ENCODE measurements around the gene SNRNP200. TPM values are rescaled to one million over a fixed set of nuclear protein-coding genes. Genes with fewer than 3 reads are reported as not detected.
A peak's percentile ranks its signal among the peaks of the same experiment; 100 is the strongest.
"Not testable (repeated sequence)": the region's sequence is repeated elsewhere in the genome, so short reads cannot be mapped to it uniquely, and the experiment has no call there.

SNRNP200 gene
- total and polyA plus RNA-seq, 3 experiments from 2014 or later = 108 to 206 (median 203) TPM

DNA sequence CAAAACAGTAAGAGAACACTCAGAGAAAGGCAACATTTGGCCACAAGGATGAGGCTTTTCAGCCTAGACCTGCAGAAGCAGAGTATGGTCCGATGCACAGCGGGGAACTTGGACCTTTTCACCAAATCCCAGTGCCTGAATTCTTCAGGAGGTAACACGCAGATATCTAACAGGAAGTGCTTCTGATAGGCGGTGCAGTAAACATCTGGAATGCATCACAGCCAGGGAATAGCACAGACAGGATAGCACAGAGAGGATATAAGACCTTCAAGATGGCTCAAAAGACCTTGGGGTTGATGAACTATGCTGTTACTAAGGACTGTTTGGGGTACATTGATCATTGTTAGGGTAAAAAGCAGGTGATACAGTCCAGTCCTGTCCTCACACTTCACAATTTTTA is 41.3 kb downstream of the SNRNP200 start:
- peak overlapping the region; percentile 82 for H3K4me3 ChIP-seq (ENCODE audit: low read length)
- H3K4me3 Mint-ChIP-seq = peak overlapping the region; percentile 86 to 97 (median 89)
- peaks cover 17% of the 10 kb centered on the region for H3K36me3 ChIP-seq (ENCODE audit: insufficient read depth, low read length)
- no peaks in the 10 kb centered on the region for H3K9me3 ChIP-seq (ENCODE audit: low read length)
- H3K4me1 ChIP-seq (ENCODE audit: insufficient read depth, low read length) = peaks cover 55% of the 10 kb centered on the region
- no peak overlapping the region for H3K27ac ChIP-seq (ENCODE audit: low read depth, low read length)
- no peaks in the 10 kb centered on the region for H3K27me3 ChIP-seq (ENCODE audit: insufficient read depth, low read length, poor library complexity, severe bottlenecking)
- H3K27me3 Mint-ChIP-seq = no peaks in the 10 kb centered on the region
- peaks cover 5 to 76% (median 8%) of the 10 kb centered on the region in 3 donors for H3K36me3 Mint-ChIP-seq
- no peak for DNase-seq
- ChIA-PET POLR2A (interaction anchor here (0.5 to 0.9 kb wide), 4 partner anchors 56 to 148 kb away, joined by 3 to 5 read pairs (median 4); partner anchors contain the start of gene ADRA2B), CTCF (interaction anchor here (0.9 to 1.2 kb wide), 6 partner anchors 10 to 242 kb away, joined by 3 to 4 read pairs (median 3); partner anchors contain the start of gene ASTL)
- H3K9me3 Mint-ChIP-seq = no peaks in the 10 kb centered on the region
- H3K4me1 Mint-ChIP-seq = peaks cover 56 to 75% (median 73%) of the 10 kb centered on the region in 3 donors
- H3K27ac Mint-ChIP-seq = peak overlapping the region in 7 of 8 donors; percentile 26 to 90 (median 82)

DNA sequence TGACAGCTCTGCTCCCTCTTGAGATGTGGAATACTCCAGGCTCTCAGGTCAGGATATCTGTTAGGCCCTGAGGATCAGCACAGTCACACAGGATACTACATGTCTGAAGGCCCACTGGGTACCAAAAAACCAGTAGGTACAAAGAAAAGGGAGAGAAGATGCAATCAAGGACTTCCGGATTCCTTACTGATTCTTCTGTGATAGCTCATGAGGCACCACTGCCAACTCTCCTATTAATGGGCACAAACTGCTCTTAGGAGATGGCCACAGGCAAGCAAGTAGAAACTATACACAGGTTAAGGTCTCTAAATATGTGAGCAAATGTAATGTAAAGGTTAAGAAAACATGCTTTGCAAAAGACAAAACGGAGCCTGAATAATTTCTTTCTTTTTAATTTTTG is 43.0 kb downstream of the SNRNP200 start:
- no peaks in the 10 kb centered on the region for H3K9me3 ChIP-seq (ENCODE audit: low read length)
- H3K4me3 Mint-ChIP-seq = peak overlapping the region in 3 of 7 donors; percentile 24 to 78 (median 65)
- H3K36me3 Mint-ChIP-seq = peaks cover 0 to 75% (median 3%) of the 10 kb centered on the region in 3 donors
- H3K9me3 Mint-ChIP-seq = no peaks in the 10 kb centered on the region
- H3K27ac Mint-ChIP-seq = peak overlapping the region in 5 of 8 donors; percentile 22 to 69 (median 42)
- peaks cover 4% of the 10 kb centered on the region for H3K36me3 ChIP-seq (ENCODE audit: insufficient read depth, low read length)
- H3K4me1 Mint-ChIP-seq = peaks cover 59 to 84% (median 77%) of the 10 kb centered on the region in 3 donors
- no peak overlapping the region for H3K4me3 ChIP-seq (ENCODE audit: low read length)
- ChIA-PET POLR2A (no interaction called here), CTCF (interaction anchor here (1.3 kb wide), 1 partner anchor 240 kb away, joined by 4 read pairs; no protein-coding TSS in a partner anchor)
- H3K27ac ChIP-seq (ENCODE audit: low read depth, low read length) = no peak overlapping the region
- peaks cover 60% of the 10 kb centered on the region for H3K4me1 ChIP-seq (ENCODE audit: insufficient read depth, low read length)
- H3K27me3 ChIP-seq (ENCODE audit: insufficient read depth, low read length, poor library complexity, severe bottlenecking) = no peaks in the 10 kb centered on the region
- no peaks in the 10 kb centered on the region for H3K27me3 Mint-ChIP-seq
- no peak for DNase-seq

DNA sequence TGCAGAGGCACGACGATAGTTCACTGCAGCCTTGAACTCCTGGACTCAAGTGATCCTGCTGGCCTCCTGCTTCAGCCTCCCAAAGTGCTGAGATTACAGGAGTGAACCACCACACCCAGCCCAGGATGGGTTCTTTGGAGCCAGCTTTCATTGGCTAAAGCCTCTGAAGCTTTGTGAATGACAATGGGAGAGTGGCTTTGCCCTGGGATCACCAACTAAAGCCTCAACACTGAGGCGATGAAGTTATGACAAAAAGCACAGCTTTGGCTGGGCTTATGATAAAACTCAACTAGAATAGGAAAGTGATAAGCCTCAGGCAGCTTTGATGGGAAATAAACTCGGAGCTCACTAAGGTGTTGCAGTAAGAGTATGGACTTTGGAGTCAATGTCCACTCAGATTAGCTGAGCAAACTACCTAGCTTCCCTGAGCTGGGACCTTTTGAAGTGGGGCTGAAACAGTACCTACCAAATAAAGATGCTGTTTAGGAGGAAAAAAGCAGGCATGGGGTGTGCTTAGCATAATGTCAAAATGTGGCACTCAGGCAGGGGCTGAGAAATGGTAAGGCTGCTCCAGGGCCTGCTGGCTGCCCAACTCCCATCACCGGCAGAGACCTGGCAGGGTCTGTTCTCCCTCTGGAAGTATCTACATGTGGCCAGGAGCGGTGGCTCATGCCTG is 43.9 kb downstream of the SNRNP200 start:
- POLR2A ChIA-PET = interaction anchor here (0.6 kb wide), 1 partner anchor 22 kb away, joined by 4 read pairs; no protein-coding TSS in a partner anchor
- H3K27ac ChIP-seq (ENCODE audit: low read depth, low read length) = no peak overlapping the region

DNA sequence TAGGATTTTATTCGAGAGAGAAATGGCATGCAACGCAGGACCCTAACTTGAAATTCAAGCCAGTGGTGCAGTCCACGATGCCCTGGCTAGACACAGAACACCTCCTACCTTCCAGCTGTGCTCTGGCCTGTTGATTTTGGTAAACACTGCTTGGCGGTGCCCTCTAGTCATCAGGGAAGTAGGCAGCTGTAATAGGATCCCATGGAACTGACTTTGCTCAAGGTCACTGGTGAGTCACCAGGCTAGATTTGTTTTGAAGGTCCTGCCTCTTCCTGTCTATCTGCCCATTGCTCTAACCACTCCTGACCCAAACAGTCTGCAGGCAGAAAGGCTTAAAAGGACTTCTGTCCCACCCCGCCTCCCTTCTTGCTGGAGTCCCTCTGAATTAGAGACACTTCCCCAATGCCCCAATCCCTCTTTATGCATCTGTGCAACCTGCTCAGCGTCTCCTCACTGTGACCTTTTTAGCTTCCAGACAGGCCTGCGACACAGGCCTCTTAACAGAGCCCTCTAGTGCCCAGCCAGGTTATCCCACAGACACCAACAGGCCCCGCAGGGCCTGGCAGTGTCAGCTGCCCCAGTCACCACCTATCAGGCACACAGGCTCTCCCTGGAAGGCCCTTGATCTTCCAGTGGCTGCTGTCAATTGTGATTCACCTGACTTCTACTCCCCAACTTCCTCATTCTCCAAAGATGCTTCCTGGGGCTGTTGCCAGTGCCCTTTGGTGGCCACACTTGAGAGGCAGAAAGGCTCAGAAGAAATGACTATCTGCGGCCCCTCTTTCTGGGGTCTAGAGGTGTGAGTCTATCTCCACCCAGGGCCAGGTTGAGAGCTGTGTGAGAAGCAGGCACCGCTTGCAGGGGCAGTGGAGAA is 44.7 kb downstream of the SNRNP200 start:
- POLR2A ChIA-PET = no interaction called here
- Mint-ChIP-seq H3K9me3 (no peaks in the 10 kb centered on the region), H3K27ac (peak overlapping the region in 7 of 8 donors; percentile 48 to 85 (median 64)), H3K27me3 (no peaks in the 10 kb centered on the region), H3K36me3 (peaks cover 0 to 75% (median 3%) of the 10 kb centered on the region in 3 donors), H3K4me1 (peaks cover 55 to 84% (median 74%) of the 10 kb centered on the region in 3 donors), H3K4me3 (peak overlapping the region in 4 of 7 donors; percentile 2 to 24 (median 6))
- no peaks in the 10 kb centered on the region for H3K9me3 ChIP-seq (ENCODE audit: low read length)
- H3K27ac ChIP-seq (ENCODE audit: low read depth, low read length) = no peak overlapping the region
- H3K4me1 ChIP-seq (ENCODE audit: insufficient read depth, low read length) = peaks cover 53% of the 10 kb centered on the region
- H3K36me3 ChIP-seq (ENCODE audit: insufficient read depth, low read length) = peaks cover 7% of the 10 kb centered on the region
- H3K27me3 ChIP-seq (ENCODE audit: insufficient read depth, low read length, poor library complexity, severe bottlenecking) = no peaks in the 10 kb centered on the region
- no peak overlapping the region for H3K4me3 ChIP-seq (ENCODE audit: low read length)
- DNase-seq = peak in 1 of 5 donors; percentile 29
- CTCF ChIA-PET = interaction anchor here (1.2 to 2.1 kb wide), 2 partner anchors 67 to 122 kb away, joined by 3 to 8 read pairs; partner anchors contain the start of gene ASTL

More for the DNA sequence above, 43.9 kb downstream of the SNRNP200 start:
- Histone ChIP-seq H3K4me1 (ENCODE audit: insufficient read depth, low read length) (peaks cover 54% of the 10 kb centered on the region), H3K36me3 (ENCODE audit: insufficient read depth, low read length) (peaks cover 4% of the 10 kb centered on the region), H3K9me3 (ENCODE audit: low read length) (no peaks in the 10 kb centered on the region), H3K27me3 (ENCODE audit: insufficient read depth, low read length, poor library complexity, severe bottlenecking) (no peaks in the 10 kb centered on the region), H3K4me3 (ENCODE audit: low read length) (no peak overlapping the region)
- Mint-ChIP-seq H3K36me3 (peaks cover 0 to 75% (median 3%) of the 10 kb centered on the region in 3 donors), H3K4me3 (peak overlapping the region in 1 of 7 donors; percentile 18), H3K9me3 (no peaks in the 10 kb centered on the region), H3K27me3 (no peaks in the 10 kb centered on the region), H3K27ac (peak overlapping the region in 3 of 8 donors; percentile 57 to 85 (median 73)), H3K4me1 (peaks cover 57 to 84% (median 75%) of the 10 kb centered on the region in 3 donors)
- CTCF ChIA-PET = interaction anchor here (1.2 to 2.1 kb wide), 2 partner anchors 68 to 123 kb away, joined by 3 to 8 read pairs; partner anchors contain the start of gene ASTL
- DNase-seq = no peak

DNA sequence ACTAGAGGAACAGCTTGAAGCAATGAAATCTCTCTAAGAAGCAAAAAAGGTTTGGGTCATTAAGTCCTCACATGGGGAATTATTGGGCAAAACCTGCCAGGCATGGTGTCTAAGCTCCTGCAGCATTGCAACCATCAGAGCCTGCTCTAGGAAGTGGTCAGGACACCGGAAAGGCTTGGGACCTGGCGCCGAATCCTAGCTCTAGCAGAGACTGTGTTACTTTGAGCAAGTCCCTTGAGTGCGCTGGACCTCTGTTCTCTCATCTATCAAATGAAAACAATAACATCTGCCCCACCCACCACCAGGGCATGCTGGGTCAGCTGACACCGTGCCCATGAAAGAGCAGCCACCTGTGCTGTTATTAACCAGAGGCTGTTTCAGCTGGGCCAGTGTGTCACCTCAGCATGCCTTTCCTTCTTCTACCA is 45.8 kb downstream of the SNRNP200 start:
- Histone ChIP-seq H3K9me3 (ENCODE audit: low read length) (no peaks in the 10 kb centered on the region), H3K4me1 (ENCODE audit: insufficient read depth, low read length) (peaks cover 53% of the 10 kb centered on the region), H3K27ac (ENCODE audit: low read depth, low read length) (no peak overlapping the region), H3K27me3 (ENCODE audit: insufficient read depth, low read length, poor library complexity, severe bottlenecking) (no peaks in the 10 kb centered on the region), H3K36me3 (ENCODE audit: insufficient read depth, low read length) (peaks cover 18% of the 10 kb centered on the region), H3K4me3 (ENCODE audit: low read length) (no peak overlapping the region)
- Mint-ChIP-seq H3K4me3 (peak overlapping the region in 1 of 7 donors; percentile 10), H3K9me3 (no peaks in the 10 kb centered on the region), H3K36me3 (peaks cover 0 to 82% (median 5%) of the 10 kb centered on the region in 3 donors), H3K4me1 (peaks cover 53 to 81% (median 75%) of the 10 kb centered on the region in 3 donors), H3K27ac (peak overlapping the region in 7 of 8 donors; percentile 51 to 70 (median 58)), H3K27me3 (no peaks in the 10 kb centered on the region)
- ChIA-PET POLR2A (interaction anchor here (0.5 kb wide), 1 partner anchor 14 kb away, joined by 4 read pairs; no protein-coding TSS in a partner anchor), CTCF (interaction anchor here (1.5 to 2.1 kb wide), 2 partner anchors 11 to 121 kb away, joined by 3 to 8 read pairs; partner anchors contain the start of gene ASTL)
- no peak for DNase-seq

DNA sequence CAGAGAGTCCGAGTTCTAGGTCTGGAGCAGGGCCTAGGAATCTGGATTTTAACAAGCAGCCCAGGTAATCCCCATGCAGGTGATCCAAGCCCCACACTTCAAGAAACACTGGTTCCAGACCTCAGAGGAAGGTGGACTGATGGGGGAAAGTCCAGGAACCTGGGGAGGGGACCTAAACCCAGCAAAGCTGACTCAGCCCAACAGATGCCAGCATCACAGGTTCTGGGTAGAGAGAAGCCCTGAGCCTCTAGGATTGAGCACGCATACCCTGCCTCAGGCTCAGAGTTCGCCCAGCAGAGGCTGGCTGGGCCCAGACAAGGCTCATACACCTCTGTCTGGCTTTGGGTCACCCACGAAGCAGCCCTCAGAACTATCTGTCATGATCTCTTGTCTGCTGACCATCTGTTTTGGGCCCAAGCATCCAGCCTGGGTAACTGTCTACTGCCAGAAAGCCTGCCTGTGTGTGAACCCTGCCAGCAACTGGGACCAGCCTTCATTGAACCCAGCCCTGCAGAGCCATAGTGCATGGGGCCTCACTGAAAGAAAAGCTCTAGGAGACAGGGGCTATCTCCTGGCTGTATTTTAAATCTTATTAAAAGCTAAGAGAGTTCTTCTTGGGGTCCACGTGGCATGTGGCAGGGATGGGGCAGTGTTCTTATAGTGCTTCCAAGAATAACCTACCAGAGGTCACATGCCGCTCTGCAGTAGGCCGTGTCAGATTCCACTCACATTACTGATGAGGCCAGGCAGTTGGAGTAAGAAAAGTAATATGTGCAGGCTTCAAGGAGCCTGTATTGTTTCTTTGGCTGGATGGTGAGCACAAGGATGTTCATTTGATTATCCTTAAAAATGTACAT is 47.0 kb downstream of the SNRNP200 start:
- Histone ChIP-seq H3K27me3 (ENCODE audit: insufficient read depth, low read length, poor library complexity, severe bottlenecking) (no peaks in the 10 kb centered on the region), H3K36me3 (ENCODE audit: insufficient read depth, low read length) (peaks cover 25% of the 10 kb centered on the region), H3K27ac (ENCODE audit: low read depth, low read length) (no peak overlapping the region), H3K9me3 (ENCODE audit: low read length) (no peaks in the 10 kb centered on the region), H3K4me3 (ENCODE audit: low read length) (no peak overlapping the region), H3K4me1 (ENCODE audit: insufficient read depth, low read length) (peaks cover 42% of the 10 kb centered on the region)
- ChIA-PET POLR2A (no interaction called here), CTCF (interaction anchor here (1.5 kb wide), 1 partner anchor 10 kb away, joined by 3 read pairs; no protein-coding TSS in a partner anchor)
- no peaks in the 10 kb centered on the region for H3K27me3 Mint-ChIP-seq
- DNase-seq = no peak
- H3K4me1 Mint-ChIP-seq = peaks cover 41 to 70% (median 64%) of the 10 kb centered on the region in 3 donors
- H3K27ac Mint-ChIP-seq = peak overlapping the region in 6 of 8 donors; percentile 7 to 73 (median 57)
- H3K36me3 Mint-ChIP-seq = peaks cover 0 to 82% (median 12%) of the 10 kb centered on the region in 3 donors
- no peak overlapping the region for H3K4me3 Mint-ChIP-seq
- H3K9me3 Mint-ChIP-seq = no peaks in the 10 kb centered on the region

DNA sequence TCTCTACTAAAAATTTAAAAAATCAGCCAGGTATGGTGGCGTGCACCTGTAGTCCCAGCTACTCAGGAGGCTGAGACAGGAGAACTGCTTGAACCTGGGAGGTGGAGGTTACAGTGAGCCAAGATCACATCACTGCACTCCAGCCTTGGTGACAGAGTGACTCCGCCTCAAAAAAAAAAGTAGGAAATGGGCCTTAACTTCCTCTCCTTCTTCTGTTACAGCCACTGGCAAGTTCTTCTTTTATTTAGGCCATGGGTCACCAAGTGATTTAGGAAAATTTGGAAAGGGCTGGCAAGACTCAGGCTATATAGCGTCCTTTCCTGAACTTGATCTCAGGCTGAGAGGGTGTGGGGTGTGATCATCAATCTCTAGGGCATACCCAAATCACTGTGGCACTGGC is 47.6 kb downstream of the SNRNP200 start:
- Histone ChIP-seq H3K4me1 (ENCODE audit: insufficient read depth, low read length) (peaks cover 38% of the 10 kb centered on the region), H3K36me3 (ENCODE audit: insufficient read depth, low read length) (peaks cover 30% of the 10 kb centered on the region)
- H3K9me3 ChIP-seq (ENCODE audit: low read length); DNase-seq; H3K4me3 Mint-ChIP-seq; H3K9me3 Mint-ChIP-seq; H3K27ac ChIP-seq (ENCODE audit: low read depth, low read length); CTCF ChIA-PET; H3K27me3 ChIP-seq (ENCODE audit: insufficient read depth, low read length, poor library complexity, severe bottlenecking); H3K27me3 Mint-ChIP-seq; POLR2A ChIA-PET; H3K4me3 ChIP-seq (ENCODE audit: low read length): not testable (repeated sequence)
- Mint-ChIP-seq H3K27ac (peak overlapping the region in 5 of 8 donors; percentile 6 to 73 (median 42)), H3K36me3 (peaks cover 0 to 85% (median 13%) of the 10 kb centered on the region in 3 donors), H3K4me1 (peaks cover 39 to 66% (median 62%) of the 10 kb centered on the region in 3 donors)
